ENCODE data around the gene MAP4K5. TPM values are rescaled to one million over a fixed set of nuclear protein-coding genes. Genes with fewer than 3 reads are reported as not detected.

Gene MAP4K5
- total and polyA plus RNA-seq, 2 donors from 2014 or later: 9.4 to 47.8 TPM

- Histone ChIP-seq H3K9ac (ENCODE audit: low read length in 3 of 3) (no peak overlapping the region), H3K4me1 (ENCODE audit: control insufficient read depth in 2 of 3, insufficient read depth in 2 of 3, low read depth in 1 of 3, low read length in 3 of 3) (no peaks in the 10 kb centered on the region), H3K4me3 (ENCODE audit: low read length in 3 of 3) (no peak overlapping the region), H3K36me3 (ENCODE audit: control insufficient read depth in 2 of 3, insufficient read depth in 3 of 3, low read length in 3 of 3) (peaks cover 3 to 25% (median 10%) of the 10 kb centered on the region in 3 donors), H3K27me3 (ENCODE audit: control insufficient read depth, insufficient read depth, low read length) (no peaks in the 10 kb centered on the region), H3K9me3 (ENCODE audit: control insufficient read depth in 2 of 3, insufficient read depth in 1 of 3, low read length in 3 of 3) (no peaks in the 10 kb centered on the region), H3K27ac (ENCODE audit: low read depth in 2 of 2, low read length in 2 of 2) (no peak overlapping the region)
- no peak for TF ChIP-seq CTCF (IDR thresholded peaks at IDR 0.05; ENCODE audit: borderline replicate concordance, extremely low read depth, insufficient read depth)
- no peak for DNase-seq
- intact Hi-C loops (cut with DNase I): no loop called here
- no peak for FAIRE-seq
Observed at GRCh38 chr14:50452979-50453705, 79.2 kb downstream of the MAP4K5 start.

DNA sequence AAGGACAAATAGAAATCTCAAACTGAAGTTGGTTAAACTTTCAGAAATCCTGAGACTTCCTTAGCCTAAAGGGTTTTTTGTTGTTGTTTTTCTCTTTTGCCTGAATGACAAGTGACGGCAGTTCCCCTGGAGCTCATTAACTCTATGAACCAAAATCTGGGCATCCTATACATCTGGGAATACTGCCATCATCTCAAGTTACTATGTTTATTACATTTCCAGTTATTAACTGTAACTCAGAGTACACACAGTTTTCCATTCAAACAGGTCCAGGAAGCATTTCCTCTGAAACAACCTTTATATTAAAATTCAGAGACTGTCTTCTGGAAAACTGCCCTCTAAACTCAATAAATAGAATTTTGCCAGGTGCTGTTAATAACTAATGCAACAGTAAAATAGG is 80.1 kb downstream of the MAP4K5 start:
- H3K9me3 ChIP-seq (ENCODE audit: control insufficient read depth in 2 of 3, insufficient read depth in 1 of 3, low read length in 3 of 3): no peaks in the 10 kb centered on the region
- no peak overlapping the region for H3K4me3 ChIP-seq (ENCODE audit: low read length in 3 of 3)
- no peak for TF ChIP-seq CTCF (IDR thresholded peaks at IDR 0.05; ENCODE audit: borderline replicate concordance, extremely low read depth, insufficient read depth)
- FAIRE-seq: no peak
- H3K27ac ChIP-seq (ENCODE audit: low read depth in 2 of 2, low read length in 2 of 2): no peak overlapping the region
- H3K4me1 ChIP-seq (ENCODE audit: control insufficient read depth in 2 of 3, insufficient read depth in 2 of 3, low read depth in 1 of 3, low read length in 3 of 3): peaks cover 0 to 2% (median 0%) of the 10 kb centered on the region in 3 donors
- no peak for DNase-seq
- peaks cover 0 to 25% (median 10%) of the 10 kb centered on the region in 3 donors for H3K36me3 ChIP-seq (ENCODE audit: control insufficient read depth in 2 of 3, insufficient read depth in 3 of 3, low read length in 3 of 3)
- intact Hi-C loops (cut with DNase I): no loop called here
- H3K27me3 ChIP-seq (ENCODE audit: control insufficient read depth, insufficient read depth, low read length): no peaks in the 10 kb centered on the region
- no peak overlapping the region for H3K9ac ChIP-seq (ENCODE audit: low read length in 3 of 3)

- Histone ChIP-seq H3K36me3 (ENCODE audit: control insufficient read depth in 2 of 3, insufficient read depth in 3 of 3, low read length in 3 of 3) (peaks cover 2 to 21% (median 8%) of the 10 kb centered on the region in 3 donors), H3K4me3 (ENCODE audit: low read length in 3 of 3) (no peak overlapping the region), H3K4me1 (ENCODE audit: control insufficient read depth in 2 of 3, insufficient read depth in 2 of 3, low read depth in 1 of 3, low read length in 3 of 3) (peaks cover 0 to 2% (median 0%) of the 10 kb centered on the region in 3 donors), H3K27ac (ENCODE audit: low read depth in 2 of 2, low read length in 2 of 2) (no peak overlapping the region), H3K27me3 (ENCODE audit: control insufficient read depth, insufficient read depth, low read length) (no peaks in the 10 kb centered on the region), H3K9ac (ENCODE audit: low read length in 3 of 3) (no peak overlapping the region), H3K9me3 (ENCODE audit: control insufficient read depth in 2 of 3, insufficient read depth in 1 of 3, low read length in 3 of 3) (no peaks in the 10 kb centered on the region)
- no peak for FAIRE-seq
- no peak for DNase-seq
- no peak for TF ChIP-seq CTCF (IDR thresholded peaks at IDR 0.05; ENCODE audit: borderline replicate concordance, extremely low read depth, insufficient read depth)
- intact Hi-C loops (cut with DNase I): no loop called here
Observed at GRCh38 chr14:50451854-50452253, 80.5 kb downstream of the MAP4K5 start.

Data from kidney (tissue), 14 donors.